ENCODE results near the gene TTLL1. TPM values are rescaled to one million over a fixed set of nuclear protein-coding genes. Genes with fewer than 3 reads are reported as not detected.

TTLL1 gene
- total and polyA plus RNA-seq, 2 of the 4 experiments (the other 2 are of a cell fraction), result 10.8 to 13.2 TPM

DNA sequence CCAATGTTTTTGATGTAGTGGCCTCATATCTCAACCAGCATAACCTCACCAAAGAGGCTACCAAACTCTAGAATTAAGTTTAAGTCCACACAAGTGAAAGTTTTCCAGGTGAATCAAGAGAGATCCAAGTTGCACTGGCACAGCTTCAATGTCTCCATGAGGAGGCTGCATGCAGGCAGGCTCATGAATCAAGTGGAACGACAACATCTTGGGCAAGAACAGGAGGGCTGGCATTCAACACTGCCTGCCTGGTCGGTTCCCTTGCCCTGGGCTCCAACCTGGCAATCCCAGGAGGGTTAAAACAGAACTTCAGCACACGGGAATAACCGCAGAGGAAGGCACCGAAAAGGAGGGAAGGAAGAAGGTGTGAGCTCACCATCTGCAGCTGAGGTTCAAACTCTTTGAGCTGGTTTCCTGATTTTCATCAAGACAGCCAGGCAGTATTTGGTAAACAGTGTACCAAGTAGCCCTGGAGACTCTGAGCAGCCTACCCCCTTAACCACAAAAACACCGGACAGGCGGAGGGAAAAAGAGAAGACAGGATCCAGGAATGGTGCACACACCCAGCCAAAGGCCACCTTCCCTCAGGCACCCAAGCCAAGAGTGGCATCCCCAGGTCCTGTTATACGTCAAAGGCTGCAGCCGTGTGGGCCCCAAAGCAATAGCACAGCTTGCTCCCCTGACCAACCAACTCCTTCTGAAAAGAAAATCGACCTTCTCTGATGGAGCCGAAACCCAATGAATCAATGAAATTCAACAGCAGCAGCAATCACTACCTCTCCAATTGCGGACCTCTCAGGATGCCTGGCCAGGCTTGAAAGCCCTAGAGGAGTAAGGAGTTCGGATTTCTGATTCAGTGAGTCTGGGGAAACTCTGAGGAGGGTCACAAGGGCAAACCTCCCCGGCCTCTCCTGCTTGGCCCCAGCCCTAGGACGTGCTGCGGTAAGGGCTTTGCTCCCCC lies 75.6 kb downstream of the TTLL1 start:
- Histone ChIP-seq H3K4me1 (ENCODE audit: control insufficient read depth, insufficient read depth, low read length) (peaks cover 9% of the 10 kb centered on the region), H4K91ac (ENCODE audit: insufficient read depth, low read depth, low read length) (no peak overlapping the region), H4K20me1 (ENCODE audit: insufficient read depth, low read length) (peaks cover 44% of the 10 kb centered on the region), H3K4me3 (ENCODE audit: insufficient read depth, low read depth, low read length) (peak overlapping the region; percentile 97), H3K56ac (ENCODE audit: extremely low read depth, insufficient read depth, low read length) (no peak overlapping the region), H2BK15ac (ENCODE audit: low read depth, low read length) (no peak overlapping the region), H2AK5ac (ENCODE audit: low read depth, low read length) (peak overlapping the region; percentile 62; the same call in 1 of the 2 replicates), H3K27ac (ENCODE audit: insufficient read depth, low read length) (peak overlapping the region; percentile 48), H3K18ac (ENCODE audit: low read depth, low read length) (no peak overlapping the region), H3K9me3 (ENCODE audit: control insufficient read depth, insufficient read depth, low read length) (no peaks in the 10 kb centered on the region), H3K4ac (ENCODE audit: low read depth, low read length) (peak overlapping the region; percentile 50), H2AK9ac (replicated peaks; ENCODE audit: low read depth, low read length, poor library complexity) (peak overlapping the region; percentile 33), H2BK5ac (ENCODE audit: low read depth, low read length, poor library complexity, severe bottlenecking) (peak overlapping the region; percentile 9), H3K9me1 (ENCODE audit: insufficient read depth, low read length) (peaks cover 20% of the 10 kb centered on the region), H3K4me2 (ENCODE audit: low read depth, low read length) (peak overlapping the region; percentile 89), H2AFZ (replicated peaks; ENCODE audit: low read length, poor library complexity) (peak overlapping the region; percentile 91), H4K5ac (ENCODE audit: low read depth, low read length) (no peak overlapping the region), H3K27me3 (ENCODE audit: control insufficient read depth, insufficient read depth, low read length) (no peaks in the 10 kb centered on the region), H3K36me3 (ENCODE audit: control insufficient read depth, insufficient read depth, low read length) (no peaks in the 10 kb centered on the region), H3K9ac (ENCODE audit: low read depth, low read length) (peak overlapping the region; percentile 86), H4K8ac (ENCODE audit: low read depth in 2 of 2, low read length in 2 of 2) (no peak overlapping the region), H2BK120ac (ENCODE audit: low read depth, low read length) (no peak overlapping the region), H3K23ac (ENCODE audit: low read depth, low read length) (peak overlapping the region; percentile 49), H3K14ac (replicated peaks; ENCODE audit: low read depth, low read length) (peak overlapping the region; percentile 18; the same call in 1 of the 2 replicates), H2BK20ac (ENCODE audit: low read depth, low read length) (no peak overlapping the region), H3K79me1 (ENCODE audit: low read depth in 1 of 2, low read length in 2 of 2) (peaks cover 12 to 45% of the 10 kb centered on the region in 2 experiments; a peak in 3 of 4 replicates)
- ATAC-seq (ENCODE audit: low read depth), result no peak
- in situ Hi-C loops (cut with MboI; ENCODE audit: low sequenced_read_pairs), result no loop called here
- TF ChIP-seq MAFK (IDR thresholded peaks at IDR 0.05; ENCODE audit: low read depth, low read length) (no peak), BHLHE40 (IDR thresholded peaks at IDR 0.05; ENCODE audit: low read depth, low read length) (no peak), MAZ (IDR thresholded peaks at IDR 0.05; ENCODE audit: borderline replicate concordance, low read depth, low read length) (no peak), RAD21 (IDR thresholded peaks at IDR 0.05; ENCODE audit: low read length) (no peak), SMC3 (IDR thresholded peaks at IDR 0.05; ENCODE audit: low read depth, low read length) (no peak), RFX5 (IDR thresholded peaks at IDR 0.05; ENCODE audit: low read depth, low read length) (no peak), RCOR1 (IDR thresholded peaks at IDR 0.05; ENCODE audit: insufficient replicate concordance, low read length) (no peak), MXI1 (IDR thresholded peaks at IDR 0.05; ENCODE audit: borderline replicate concordance, low read depth, low read length) (no peak)
- TF ChIP-seq, protein P1, sequence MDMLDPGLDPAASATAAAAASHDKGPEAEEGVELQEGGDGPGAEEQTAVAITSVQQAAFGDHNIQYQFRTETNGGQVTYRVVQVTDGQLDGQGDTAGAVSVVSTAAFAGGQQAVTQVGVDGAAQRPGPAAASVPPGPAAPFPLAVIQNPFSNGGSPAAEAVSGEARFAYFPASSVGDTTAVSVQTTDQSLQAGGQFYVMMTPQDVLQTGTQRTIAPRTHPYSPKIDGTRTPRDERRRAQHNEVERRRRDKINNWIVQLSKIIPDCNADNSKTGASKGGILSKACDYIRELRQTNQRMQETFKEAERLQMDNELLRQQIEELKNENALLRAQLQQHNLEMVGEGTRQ (IDR thresholded peaks at IDR 0.05; ENCODE audit: low read depth, low read length), result no peak
- intact Hi-C loops (cut with micrococcal nuclease), result loop anchor here (2.0 to 5.0 kb wide), 3 partner anchors 19 to 111 kb away; no protein-coding TSS in a partner anchor
- BruUV-seq (replicated peaks), result no TSS peak
- ChIA-PET CTCF (interaction anchor here (1.2 kb wide), 1 partner anchor 20 kb away, joined by 3 read pairs; no protein-coding TSS in a partner anchor), POLR2A (ENCODE audit: unreplicated experiment) (interaction anchor here (0.6 to 1.4 kb wide), 3 partner anchors 12 to 907 kb away, joined by 3 to 4 read pairs (median 4); no protein-coding TSS in a partner anchor)
- WGBS, 2 experiments (ENCODE audit: extremely low coverage in 2 of 2, insufficient read length in 1 of 2), result 20% methylated on average over 4 of the region's 16 CpGs; no CpG with 5 or more reads in 1 of the 2 experiments
- dilution Hi-C loops (cut with HindIII; ENCODE audit: low sequenced_read_pairs, unreplicated experiment), result no loop called here
- DNase-seq, result no peak
